SIG-M5 treated with dmso at 0.1 percent for 504 hours (cell line): ENCODE measurements around the gene SPATA13.

ENCODE experiments used
- DNase-seq: peaks from one replicate; lab custom pipeline; 2025; ENCODE audit not compliant: unreplicated experiment; lab: John Stamatoyannopoulos, UW

SPATA13 gene

GRCh38 chr13:24166561-24166960 is 6.0 kb downstream of the SPATA13 start:
- DNase-seq: no peak

GRCh38 chr13:24167666-24168391 is 7.3 kb downstream of the SPATA13 start:
- no peak for DNase-seq

GRCh38 chr13:24168392-24168750 is 7.9 kb downstream of the SPATA13 start:
- DNase-seq: no peak

GRCh38 chr13:24168979-24169378 is 8.5 kb downstream of the SPATA13 start:
- DNase-seq: no peak

- no peak for DNase-seq
Observed at GRCh38 chr13:24172071-24172470, 11.6 kb downstream of the SPATA13 start.

DNA sequence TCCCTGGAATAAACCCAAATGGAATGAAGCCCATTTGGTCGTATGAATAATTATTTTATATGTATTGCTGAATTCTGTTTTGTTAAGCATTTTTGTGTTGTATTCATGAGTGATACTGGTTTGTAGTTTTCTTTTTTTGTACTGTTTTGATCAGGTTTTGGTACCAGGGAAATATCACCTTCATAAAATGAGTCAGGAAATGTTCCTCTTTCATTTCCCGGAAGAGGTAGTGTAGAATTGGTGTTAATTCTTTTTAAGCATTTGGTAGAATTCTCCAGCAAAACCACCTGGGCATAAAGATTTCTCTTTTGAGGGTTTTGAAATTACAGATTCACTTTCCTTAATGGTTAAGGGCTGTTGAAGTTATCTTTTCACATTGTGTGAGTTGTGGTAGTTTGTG is 13.3 kb downstream of the SPATA13 start:
- no peak for DNase-seq

DNA sequence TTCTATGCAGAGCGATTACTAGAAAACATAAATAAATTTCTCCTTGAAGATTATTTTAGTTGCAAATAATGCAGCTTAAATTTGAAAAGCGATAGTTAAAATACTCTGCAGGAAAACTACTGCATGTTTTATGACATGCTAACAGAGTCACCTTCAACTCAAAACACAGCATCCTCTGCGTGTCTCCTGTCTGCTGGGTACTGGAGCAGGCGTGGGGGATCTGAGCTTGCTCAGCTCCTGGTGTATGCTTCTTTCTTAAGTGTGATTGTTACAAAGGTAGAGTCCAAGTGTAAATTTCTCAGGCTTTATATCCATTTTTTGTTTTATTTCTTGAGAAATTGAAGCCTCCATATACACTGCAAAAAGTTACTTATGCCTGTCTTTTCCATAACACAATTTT is 15.3 kb downstream of the SPATA13 start:
- DNase-seq: no peak

GRCh38 chr13:24176351-24177101 is 16.0 kb downstream of the SPATA13 start:
- no peak for DNase-seq

DNA sequence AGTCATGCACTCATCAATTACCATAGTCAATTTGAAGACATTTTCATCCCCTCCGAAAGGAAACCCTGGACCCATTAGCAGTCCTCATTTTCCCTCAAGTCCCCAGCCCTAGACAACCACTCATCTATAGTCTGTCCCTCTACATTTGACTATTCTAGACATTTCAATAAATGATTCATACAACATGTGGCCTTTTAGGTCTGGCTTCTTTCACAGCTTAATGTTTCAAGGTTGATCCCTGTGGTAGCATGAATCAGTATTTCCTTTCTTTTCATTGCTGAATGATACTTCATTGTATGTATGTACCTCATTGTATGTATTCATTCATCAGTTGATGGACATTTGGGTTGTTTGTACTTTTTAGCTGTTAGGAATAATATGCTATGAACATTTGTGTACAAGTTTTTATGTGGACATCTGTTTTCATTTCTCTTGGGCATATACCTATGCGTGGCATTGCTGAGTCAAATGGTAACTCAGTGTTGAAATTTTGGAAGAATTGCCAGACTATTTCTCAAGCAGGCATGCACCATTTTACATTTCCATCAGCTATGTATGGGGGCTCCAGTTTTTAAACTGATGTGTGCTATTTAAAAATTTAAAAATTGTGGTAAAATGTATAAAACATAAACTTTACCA is 18.4 kb downstream of the SPATA13 start:
- no peak for DNase-seq

DNA sequence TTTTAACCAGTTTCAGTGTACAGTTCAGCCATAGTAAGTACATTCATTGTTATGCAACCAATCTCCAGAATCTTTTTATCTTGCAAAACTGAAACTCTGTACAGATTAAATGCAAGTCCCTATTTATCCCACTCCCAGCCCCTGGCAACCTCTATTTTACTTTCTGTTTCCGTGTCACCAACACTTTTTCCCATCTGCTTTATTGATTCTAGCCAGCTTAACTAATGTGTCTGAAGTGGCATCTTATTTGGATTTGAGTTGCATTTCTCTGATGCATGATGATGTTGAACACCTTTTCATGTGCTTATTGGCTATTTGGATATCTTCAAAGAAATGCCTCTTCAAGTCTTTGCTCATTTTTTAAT is 18.9 kb downstream of the SPATA13 start:
- DNase-seq: no peak

DNA sequence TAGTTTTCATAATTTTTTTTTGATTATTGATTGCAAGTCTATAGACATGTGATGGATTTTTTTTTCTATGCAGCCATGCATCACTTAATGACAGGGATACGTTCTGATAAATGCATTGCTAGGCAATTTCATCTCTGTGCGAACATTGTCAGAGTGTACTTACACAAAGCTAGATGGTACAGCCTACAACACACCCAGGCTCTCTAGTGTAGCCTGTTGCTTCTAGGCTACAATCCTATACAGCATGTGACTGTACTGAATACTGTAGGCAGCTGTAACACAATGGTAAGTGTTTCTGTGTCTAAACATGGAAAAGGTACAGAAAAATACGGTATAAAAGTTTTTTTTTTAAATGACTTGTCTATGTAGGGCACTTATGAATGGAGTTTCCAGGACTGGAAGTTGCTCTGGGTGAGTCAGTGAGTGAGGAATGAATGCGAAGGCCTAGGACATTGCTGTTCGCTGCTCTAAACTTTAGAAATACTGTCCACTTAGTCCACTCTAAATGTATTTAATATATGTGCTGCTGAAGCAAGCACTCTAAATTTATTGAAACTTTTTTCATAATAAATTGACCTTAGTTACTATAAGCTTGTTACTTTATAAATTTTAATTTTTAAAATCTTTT is 20.3 kb downstream of the SPATA13 start:
- DNase-seq: no peak

- DNase-seq: no peak
Observed at GRCh38 chr13:24181991-24182702, 21.6 kb downstream of the SPATA13 start.

DNA sequence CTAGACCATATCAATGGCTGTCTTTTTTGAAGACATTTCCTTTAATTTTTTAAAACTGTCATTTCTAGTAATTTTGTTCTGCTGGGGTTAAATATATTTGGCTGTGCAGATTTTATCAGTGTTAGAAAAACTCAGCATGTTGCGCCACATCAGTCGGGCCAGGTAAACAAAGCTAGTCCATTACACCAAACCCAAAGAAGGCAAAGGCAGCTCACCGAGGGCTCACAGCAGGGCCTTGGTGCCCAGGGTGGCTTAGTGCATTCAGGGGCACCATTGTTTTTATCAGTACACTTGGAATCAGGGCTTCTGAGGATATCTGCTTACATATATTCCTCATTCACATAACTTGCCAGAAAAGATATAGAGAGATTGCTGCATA is 22.2 kb downstream of the SPATA13 start:
- DNase-seq: no peak

GRCh38 chr13:24183741-24184182 is 23.2 kb downstream of the SPATA13 start:
- no peak for DNase-seq

DNA sequence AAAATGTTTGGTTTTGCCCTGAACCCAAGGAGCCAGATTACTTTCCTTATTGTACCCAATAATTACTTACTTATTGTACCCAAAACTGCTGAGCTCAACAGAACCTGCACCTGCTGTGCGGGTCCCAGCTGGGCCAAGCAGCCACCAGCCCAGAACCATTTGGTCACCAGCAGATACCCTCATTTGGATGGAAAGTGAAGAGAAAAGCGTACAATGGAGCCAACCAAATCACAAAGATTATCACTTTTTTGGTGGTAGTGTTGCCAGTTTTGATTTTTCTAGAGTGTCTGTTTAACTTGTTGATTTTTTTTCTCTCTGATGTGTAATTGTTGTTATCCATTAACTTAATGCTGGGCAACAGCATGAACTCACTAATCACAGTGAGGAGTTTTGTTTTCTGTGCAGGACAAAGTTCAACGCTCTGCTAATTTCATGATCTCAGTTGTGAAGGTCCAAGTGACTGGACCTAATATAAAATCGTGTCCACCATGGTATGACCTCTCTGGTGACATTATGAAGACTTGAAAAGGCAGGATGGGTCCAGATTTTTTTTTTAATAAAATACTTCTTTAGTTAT is 23.8 kb downstream of the SPATA13 start:
- no peak for DNase-seq

- DNase-seq: no peak
Observed at GRCh38 chr13:24184882-24185281, 24.4 kb downstream of the SPATA13 start.

DNA sequence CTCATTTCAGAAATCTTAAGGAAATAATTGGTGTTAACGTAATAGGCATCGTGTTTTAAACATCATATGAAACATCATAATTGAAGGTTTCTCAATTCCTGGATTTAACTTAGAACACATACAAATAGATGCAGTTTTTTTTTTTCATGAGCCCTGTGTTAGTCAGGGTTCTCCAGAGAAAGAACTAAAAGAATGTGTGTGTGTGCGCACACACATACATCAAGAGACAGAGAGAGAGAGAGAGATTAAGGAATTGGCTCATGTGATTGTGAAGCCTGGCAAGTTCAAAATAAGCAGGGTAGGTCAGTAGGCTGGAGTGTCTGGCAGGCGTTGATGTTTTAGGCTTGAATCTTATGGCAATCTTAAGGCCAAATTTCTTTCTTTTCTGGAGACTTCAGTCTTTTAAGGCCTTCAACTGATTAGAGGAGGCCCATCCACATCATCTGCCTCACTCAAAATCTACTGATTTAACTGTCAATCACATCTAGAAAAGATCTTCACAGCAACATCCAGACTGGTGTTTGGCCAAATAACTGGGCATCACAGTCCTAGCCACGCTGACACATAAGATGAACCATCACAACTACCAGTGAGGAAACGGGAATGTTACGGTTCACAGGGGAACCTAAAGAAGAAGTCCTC is 25.2 kb downstream of the SPATA13 start:
- no peak for DNase-seq

DNA sequence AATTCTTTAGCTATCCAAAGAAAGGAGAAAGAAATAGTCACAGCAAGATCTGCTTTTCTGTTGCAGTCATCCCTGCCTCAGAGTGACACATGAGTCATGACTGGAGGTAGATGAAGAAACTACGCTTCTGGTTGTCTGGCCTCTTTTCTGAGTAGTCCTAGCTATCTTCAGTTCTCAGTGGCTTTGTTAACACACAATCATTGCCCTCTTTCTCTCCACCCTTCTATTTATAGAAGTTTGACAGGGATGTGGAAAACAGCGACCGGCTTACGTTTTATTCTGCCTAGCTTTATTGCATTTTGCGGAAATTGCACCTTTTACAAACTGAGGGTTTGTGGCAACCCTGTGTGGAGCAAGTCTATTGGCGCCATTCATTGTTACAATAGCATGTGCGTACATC is 26.7 kb downstream of the SPATA13 start:
- DNase-seq: peak; percentile 98

DNA sequence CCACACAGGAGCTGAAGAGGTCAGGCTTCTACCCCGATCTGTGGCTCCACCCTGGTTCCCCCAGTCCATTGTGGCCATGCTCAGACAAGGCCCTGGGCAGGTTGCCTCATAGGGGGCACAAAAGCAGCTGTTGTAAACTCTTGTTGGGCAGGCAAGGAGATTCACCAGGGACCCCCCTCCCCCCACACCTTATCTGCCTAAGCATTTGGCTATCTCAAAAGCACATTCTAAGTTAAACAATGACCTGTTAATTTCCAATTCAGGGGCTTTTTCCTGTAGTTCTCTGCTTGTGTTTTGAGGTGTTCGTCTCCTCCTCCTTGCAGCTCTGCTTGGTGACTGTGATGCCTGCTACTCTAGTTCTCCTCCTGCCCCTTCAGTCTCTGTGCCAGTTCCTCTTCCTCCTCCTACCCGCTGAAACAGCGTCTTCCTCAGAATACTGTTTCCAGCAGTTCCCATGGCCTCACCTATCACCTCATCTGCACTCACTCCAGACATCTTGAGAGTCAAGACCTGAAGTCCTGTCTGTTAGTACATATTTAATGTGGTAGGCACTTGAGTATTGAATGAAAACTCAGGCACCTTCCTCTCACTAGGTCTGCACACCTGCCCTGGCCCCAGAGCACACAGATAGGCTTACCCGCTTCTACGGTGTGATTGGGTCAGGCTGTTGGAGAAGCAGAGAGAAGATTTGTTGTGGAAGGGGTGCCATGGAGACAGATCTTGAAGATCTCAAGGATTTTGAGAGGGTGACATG is 31.7 kb downstream of the SPATA13 start:
- DNase-seq: no peak

DNA sequence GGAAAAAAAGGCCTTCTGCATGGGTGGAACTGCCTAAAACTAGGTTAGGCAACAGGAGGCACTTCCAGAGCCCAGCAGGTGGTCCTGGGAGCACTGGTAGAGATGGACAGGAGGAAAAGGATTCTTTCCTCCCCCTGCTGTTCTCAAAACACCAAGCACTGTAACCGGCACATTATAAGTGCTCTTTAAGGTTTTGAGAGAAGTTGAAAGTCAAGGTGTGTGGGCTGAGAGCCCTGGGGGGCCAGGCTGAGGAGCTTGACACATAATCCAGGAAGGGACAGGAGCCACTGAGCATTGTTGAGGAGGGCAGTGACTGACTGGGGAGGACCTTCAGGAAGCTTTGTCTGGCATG is 32.3 kb downstream of the SPATA13 start:
- DNase-seq: no peak
